SHP77 (cell line): Measurements from ENCODE around the gene MYO9B.
A peak's percentile ranks its signal among the peaks of the same experiment; 100 is the strongest.

ENCODE experiments used
- DNase-seq, 2 experiments: peaks; one replicate each; lab custom pipeline; 2025; lab: John Stamatoyannopoulos, UW

Gene MYO9B

DNA sequence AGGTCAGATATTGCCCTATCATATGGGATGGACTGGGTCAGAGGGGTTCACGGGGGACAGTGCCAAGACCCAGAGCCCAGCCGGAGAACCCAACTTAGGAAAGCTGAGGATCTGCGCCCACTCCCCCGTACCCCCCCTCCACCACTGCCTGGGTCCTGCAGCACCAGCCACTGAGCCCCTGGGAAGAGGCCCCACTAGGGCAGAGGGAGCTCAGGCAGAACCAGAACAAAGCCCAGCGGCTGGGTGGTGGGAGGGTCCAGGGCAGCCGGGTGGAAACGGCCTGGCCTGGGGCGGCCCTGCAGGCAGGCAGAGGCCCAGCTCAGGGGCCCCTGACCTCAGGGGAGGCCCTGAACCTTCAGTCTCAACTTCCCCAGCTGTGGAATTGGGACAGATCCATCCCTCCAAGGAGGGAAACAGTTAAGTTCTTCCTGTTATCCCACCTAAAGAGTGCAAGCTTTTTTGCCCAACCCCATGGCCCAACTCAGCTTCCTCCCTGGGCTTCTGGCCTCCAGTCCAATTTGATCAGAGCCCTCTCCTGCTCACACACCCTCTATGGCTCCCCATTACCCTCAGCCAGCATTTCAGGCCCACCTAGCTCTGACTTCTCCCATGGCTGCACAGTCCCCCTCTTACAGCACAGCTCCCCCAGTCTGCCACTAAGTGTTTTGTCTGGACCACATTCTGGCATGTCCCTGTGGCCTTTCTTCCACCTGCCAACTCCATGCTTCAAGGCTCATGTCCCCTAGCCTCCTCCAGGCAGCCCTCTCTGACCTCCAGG lies 167.0 kb downstream of the MYO9B start:
- no peak for DNase-seq

DNA sequence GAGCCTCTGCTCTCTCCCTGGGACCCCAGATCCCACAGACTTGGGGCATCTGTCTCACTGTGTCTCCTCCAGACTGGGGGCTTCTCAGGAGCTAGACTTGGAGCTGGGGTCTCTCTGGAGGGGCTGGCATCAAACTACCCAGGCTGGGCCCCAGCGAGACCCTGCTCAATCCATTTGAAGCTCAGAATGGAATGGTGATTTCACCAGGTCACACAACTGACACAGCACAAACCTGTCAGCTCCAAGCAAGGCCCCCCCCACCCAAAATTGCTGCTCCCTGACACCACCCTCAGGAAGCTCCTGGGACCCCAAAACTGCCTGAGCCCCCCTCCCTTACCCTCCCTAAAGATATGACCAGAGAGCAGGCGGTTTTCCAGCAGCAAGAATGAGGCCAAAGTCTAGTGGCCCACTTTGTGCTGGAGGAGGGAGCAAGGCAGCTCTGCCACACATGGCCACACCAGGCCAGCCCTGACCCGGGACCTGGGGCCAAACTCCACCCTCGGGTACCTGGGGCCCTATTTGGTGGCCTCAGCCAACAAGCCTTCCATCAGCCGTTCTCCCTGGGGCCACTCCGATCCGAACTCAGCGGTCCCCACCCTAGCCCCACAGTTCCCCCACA lies 167.7 kb downstream of the MYO9B start:
- no peak for DNase-seq

DNA sequence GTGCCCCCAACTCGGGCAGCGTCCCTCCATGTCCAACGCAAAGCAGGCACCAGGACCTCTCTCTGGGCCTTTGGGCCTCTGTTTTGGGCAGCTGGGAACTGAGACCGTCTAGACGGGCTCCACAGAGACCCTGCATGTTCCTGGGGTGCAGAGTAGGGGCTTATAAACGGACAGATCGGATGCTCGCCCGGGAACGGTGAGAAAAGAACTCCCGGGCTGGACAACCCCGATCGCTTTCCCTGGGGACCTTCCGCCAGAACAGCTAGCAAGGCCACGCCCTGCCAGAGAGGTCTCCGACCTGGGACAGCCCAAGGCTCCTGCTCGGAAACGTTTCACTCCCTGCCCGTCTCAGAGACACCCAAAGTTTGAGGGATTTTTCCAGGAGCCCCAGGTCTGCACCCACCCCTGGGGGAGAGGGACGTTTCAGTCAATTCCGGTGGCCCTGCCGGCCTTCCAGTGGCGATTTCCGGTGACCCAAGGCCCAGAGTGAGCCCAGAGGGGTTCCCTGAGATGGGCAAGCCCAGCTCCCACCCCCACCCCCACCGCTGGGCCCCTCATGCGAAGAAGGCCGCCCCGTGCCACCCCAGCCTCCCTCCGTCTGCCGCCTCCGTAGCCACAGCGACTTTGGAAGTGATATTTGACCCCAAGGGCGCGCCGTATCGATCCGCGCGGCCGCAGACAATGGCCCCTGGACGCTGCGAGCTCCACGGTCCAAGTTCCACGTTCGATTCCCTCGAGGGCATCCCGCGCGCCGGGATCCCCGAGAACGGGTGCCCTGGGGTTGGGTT lies 168.4 kb downstream of the MYO9B start:
- no peak for DNase-seq

DNA sequence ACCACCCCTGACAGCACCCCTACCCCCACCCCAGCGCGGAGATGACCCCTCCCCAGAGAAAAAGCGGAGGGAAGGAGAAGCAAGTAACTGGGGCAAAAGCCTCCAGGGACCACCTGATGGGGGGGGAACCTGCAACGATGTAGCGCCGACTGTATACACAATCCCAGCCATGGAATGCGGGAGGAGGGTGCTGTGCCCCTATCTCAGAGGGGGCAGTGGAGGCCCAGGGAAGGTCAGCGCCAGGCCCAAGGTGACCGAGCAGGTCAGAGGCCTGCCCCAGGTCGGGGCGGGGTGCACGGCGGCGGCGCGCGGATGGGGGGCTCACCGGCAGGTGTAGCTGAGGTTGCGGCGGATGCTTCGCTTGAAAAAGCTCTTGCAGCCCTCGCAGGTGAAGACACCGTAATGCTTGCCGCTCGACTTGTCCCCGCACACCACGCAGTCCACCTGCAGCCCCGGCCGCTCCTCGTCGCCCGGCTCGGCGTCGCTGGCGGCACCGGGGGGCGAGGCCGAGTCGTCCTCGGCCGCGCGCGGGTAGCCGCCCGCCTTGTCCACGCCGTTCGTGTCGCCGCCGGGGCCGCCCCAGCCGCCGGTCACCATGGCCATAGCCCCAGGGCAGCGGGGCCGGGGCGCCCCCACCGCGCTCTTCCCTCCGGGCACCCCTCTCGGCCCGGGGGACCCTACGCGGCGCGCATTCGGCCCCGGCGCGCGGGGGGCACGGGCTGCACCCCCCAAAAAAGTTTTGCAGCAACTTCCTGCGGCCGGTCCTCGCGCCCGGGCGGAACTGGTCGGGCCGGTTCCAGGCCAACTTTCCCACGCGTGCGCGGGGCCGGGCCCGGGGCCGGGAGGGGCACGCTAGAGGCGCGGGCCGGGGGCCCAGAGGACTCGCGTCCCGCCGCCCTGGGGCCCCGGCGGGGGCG lies 169.3 kb downstream of the MYO9B start:
- DNase-seq: no peak

DNA sequence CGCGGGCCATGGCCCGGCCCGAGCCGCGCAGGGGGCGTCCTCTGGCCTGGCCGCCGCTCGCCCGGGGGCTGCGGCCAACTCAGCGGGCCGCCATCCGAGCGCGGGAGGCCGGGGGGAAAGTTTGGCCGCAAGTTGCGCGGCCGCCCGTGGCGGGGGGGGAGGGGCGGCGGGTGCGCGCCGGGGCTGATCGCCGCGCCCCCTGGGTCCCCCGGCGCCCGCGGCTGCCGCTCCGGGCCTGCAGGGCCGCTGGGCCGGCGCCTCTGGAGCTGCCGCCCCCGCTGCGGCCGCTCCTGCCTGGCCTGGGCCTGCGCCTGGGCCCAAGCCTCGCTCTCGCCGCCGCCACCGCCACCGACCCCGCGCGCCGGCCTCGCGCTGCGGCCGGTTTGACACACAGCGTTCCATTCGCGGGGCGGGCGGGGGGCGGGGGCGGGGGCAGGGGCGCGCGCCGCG lies 170.0 kb downstream of the MYO9B start, which contains the start of gene NR2F6:
TSS of gene NR2F6 (minus strand) at position 385 of the 450 bp plus-strand sequence. CDS start 699 bp downstream, outside the sequence.
- DNase-seq: no peak

DNA sequence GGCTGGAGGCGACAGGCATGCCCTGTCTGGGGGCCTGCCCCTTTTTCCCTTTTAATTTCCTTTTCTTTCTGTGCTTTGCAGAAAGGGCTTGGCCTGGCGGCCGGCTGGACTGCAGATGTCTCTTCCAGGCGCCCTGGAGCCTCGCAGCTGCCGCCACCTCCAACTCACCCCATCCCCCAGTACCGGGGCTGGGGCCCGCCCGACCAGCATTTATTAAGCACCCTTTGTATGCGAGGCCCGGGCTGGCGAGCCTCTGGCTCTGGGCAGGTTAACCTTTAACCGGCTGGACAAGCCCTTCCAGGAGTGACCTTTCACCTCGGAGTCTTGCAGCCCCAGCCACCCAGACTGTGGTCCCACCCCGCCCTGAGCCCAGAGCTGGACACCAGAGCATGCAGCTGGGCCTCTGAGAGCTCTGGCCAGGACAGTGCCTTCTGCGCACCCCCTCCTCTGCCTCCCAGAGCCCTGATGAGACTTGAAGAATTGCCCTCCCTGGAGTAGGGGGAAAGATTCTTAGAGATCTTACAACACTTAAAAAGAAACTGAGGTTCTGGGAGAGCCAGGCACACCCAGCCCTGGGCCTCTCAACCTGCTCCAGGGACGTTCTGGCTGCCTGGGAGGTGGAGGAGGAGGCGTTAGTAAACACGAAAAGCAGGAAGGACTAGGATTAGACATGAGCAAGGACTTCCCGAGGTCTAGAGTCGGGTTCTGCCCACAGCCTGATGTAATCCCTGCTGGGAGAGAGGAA lies 171.3 kb downstream of the MYO9B start:
- peak in 1 of 2 experiments; percentile 56 for DNase-seq

DNA sequence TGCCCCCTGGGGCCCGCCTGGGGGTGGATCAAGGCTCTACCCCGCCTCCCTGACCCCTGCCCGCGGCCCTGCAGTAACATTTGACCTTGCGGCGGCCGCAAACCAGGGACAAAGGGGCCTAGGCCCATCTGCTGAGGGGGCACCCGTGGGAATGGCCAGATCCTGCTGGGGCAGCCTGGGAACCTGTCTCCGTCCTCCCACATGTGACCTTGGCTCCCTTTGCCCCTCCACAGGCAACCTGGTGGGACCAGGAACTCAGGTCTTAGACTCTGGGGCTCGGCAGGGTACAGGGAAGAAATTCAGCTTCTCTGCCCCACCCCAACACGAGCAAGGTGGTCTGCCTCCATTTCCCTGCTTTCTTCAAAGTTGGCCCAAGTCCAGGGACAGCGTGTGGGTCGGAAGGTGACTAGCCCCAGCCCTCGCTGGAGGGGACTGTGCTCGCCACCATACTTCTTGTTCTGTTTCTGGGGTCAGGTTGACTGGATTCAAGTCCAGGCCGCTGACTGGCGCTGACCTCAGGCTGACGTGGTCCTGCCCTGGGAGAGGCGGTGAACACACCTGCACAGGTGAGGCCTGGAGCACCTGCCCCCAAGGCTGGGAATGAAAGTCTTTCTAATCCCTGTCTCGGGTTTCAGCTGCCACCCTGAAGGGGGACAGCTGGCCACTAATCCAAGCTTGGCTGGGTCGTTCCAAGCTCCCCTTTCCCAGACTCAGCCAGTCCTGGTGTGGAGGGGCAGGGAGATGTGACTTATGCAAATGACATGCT lies 172.6 kb downstream of the MYO9B start:
- peak in 1 of 2 experiments; percentile 20 for DNase-seq

DNA sequence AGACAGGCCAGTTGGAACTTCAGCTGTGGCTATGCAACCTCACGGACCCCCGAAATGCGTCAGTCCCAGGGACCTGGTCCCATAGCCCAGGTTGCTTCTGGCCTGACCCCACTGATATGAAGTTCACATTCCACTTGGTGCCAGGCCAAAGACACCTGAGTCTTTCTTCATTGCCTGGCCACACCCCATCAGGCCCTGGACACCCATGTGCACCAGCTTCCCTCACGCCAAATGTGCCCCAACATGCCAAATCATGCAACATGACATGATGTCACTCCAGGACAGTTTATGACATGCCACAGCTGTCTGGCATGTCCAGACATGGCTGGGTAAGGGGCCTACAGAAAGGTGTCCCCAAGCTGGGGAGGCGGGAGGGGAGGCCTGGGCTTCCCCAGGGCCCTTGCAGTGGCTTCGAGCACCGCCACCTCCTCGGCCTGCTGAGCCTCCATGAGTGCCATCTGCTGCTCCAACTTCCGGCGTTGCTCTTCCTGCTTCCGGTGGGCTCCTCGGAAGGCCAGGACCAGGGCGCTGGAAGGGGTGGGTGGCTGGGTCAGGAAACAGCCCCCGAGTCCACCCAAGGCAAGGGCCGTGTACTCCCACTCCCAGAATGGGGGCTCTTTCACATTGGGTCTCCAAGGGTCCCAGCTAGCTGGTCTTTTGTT lies 174.4 kb downstream of the MYO9B start:
- DNase-seq: no peak

DNA sequence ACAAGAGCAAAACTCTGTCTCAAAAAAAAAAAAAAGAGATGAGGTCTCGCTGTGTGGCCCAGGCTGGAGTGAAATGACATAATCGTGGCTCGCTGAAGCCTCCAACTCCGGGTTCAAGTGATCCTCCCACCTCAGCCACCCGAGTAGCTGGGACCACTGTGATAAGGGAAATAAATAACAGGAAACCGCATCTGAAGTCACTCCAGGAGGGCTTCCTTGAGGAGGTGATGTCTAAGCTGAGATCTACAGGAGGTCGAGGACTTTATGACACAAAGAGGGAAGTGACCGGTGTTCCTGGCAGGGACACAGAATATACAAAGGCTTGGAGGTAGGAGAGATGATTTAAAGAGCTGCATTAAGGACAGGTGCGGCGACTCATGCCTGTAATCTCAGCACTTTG lies 179.1 kb downstream of the MYO9B start:
- DNase-seq: no peak

DNA sequence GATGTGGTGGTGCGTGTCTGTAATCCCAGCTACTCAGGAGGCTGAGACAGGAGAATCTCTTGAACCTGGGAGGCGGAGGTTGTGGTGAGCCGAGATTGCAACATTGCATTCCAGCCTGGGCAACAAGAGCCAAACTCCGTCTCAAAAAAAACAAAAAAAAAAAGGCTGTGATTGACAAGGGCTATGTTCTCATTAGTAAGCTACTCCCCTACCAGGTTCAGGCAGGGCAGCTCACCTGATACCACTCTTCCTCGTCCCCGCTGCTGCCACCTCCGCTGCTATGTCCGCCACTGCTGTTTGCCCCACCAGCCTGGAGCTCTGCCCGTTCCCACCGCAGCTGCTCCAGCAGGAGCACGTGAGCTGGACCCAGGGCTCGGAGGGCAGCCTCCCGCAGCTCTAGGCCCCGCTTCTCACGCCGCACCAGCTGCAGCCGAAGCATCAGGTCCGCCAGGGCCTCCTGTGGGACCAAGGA lies 179.6 kb downstream of the MYO9B start:
- DNase-seq: peak; percentile 40 to 49

DNA sequence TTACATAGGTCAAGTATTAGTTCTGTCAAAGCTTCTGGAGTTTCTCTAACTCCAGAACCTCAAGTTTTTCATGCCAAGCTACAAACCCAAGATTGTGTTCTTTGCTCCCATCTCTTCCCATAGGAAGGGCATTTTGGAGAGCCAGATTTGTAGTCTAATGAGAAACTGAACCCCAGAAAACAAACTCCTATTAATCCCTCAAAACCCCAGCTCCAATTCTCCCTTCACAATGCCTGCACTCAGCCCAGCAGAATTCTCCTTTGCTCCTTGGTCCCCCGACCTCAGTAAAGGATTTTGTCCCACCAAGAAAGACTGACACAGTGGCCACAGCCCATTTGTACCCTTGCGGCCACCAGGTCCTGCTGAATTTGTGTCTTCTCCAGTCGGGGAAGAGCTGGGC lies 180.6 kb downstream of the MYO9B start:
- DNase-seq: no peak

DNA sequence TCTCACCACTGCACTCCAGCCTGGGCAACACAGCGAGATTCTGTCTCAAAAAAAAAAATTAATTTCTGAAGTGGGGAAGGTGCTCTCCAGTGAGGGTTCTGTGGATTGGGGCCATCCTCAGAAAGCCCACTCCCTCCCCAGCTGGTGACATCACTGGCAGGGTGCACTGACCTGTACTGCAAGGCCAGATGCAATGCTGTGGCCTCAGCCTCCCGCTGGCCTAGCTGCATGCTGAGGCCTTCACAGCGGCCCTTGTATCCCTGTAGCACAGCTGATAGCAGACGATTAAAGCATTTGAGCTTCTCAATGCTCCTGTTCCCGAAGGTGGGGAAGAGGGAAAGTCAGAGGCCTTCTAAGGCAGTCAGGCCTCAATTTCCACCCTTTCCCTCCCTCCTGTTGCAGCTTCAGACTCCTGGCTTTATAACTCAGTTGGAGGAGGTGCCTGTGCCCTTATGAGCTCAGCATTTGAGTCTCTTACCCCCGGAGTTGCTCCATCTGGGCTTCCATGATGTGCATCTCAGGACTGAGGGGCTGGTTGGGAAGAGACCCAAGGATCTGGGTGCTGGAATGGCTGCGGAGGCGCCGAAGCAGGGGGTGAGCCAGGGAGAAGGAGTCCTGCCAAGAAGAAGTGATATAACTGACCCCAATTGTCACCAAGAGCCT lies 183.7 kb downstream of the MYO9B start:
- no peak for DNase-seq

DNA sequence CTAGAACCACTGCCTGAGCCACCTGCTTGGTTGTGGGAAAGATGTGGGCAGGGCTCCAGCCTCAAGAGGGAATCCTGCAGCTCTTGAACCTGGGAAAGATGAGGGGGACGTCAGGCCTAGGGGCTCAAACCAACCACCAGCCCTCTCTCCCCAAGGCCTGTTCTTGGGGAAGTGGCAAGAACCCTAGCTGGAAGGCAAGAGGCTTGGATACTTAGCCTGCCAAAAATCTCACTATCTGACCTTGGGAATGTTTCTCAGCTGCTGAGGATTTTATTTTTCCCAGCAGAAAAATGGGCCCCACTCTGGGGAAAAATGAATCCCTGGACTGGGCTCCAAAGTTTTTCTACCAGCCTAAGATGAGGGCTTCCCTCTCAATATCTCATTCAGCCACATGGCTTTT lies 184.4 kb downstream of the MYO9B start:
- DNase-seq: no peak

DNA sequence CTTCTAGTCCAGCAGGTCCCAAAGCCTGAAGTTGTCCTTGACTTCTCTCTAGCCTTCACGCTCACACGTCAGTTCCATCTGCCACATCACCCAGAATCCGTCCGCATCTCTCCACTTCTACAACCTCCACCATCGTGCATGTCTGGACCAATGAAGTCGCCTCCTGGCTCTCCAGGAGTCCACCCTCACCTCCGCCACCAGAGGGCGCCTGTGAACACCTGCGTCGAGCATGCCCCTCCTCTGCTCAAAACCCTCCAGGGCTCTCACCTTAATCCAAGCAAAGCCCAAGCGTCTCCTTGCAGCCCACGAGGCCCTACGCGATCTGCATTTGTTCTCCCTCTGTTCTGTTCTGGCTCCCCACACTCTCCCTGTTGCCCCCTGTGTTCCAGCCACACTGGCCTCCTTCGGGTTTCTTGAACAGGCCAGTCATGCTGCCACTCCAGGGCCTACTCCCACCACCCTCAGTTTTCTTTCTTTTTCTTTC lies 185.3 kb downstream of the MYO9B start:
- peak; percentile 82 to 89 for DNase-seq

DNA sequence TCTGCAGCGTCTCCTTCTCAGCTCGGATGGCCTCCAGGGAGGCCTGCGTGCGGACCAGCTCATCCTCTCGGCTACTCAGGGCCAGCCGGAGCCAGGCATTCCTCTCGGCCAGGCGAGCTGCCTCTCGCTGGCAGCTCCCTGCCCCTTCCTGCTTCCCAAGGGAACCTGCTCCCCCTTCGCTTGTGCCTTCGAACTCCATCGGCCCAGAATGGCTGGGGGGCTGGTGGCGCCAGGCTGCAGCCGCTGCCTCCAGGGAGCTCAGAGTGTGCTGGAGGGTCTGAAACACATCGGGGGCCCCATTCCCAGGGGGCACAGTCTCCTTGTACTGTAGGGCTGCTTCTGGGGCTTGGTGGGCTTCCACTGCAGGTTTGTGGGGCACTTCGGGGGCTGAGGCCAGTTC lies 187.0 kb downstream of the MYO9B start:
- DNase-seq: no peak
